ENCODE data around the gene ST3GAL3.

- no peak for TF ChIP-seq CTCF (IDR thresholded peaks at IDR 0.05)
- TF ChIP-seq POLR2AphosphoS5 (IDR thresholded peaks at IDR 0.05) = no peak
- TF ChIP-seq POLR2A (IDR thresholded peaks at IDR 0.05) = no peak
Observed at GRCh38 chr1:43731867-43732531, 24.7 kb downstream of the ST3GAL3 start.

Measured in prostate gland (tissue), 2 donors.